Erythroblast (primary cell): Measurements from ENCODE around the gene ADAMTS16.

Experiments used
- DNase-seq, 2 experiments: peaks; one replicate each; lab custom pipeline; 2025; lab: John Stamatoyannopoulos, UW
- GATA1 ChIP-seq: IDR thresholded peaks from 2 replicates; pipeline ENCODE4 v1.6.1; 2011; ENCODE audit warnings: low read depth, mild to moderate bottlenecking, control low read depth, low read length, moderate library complexity
- POLR2A ChIP-seq: IDR thresholded peaks from 2 replicates; pipeline ENCODE4 v1.6.1; 2011; ENCODE audit warnings: mild to moderate bottlenecking, low read length

ADAMTS16 gene

GRCh38 chr5:5150667-5151066 lies 10.5 kb downstream of the ADAMTS16 start:
- no peak for TF ChIP-seq GATA1
- no peak for TF ChIP-seq POLR2A
- no peak for DNase-seq

- TF ChIP-seq GATA1 (no peak), POLR2A (no peak)
- DNase-seq: no peak
Measured at GRCh38 chr5:5154733-5155132, 14.6 kb downstream of the ADAMTS16 start.

- TF ChIP-seq POLR2A (no peak), GATA1 (no peak)
- DNase-seq: no peak
Measured at GRCh38 chr5:5155617-5156016, 15.5 kb downstream of the ADAMTS16 start.

GRCh38 chr5:5156471-5157082 lies 16.4 kb downstream of the ADAMTS16 start:
- DNase-seq: no peak
- TF ChIP-seq GATA1 (no peak), POLR2A (no peak)

GRCh38 chr5:5158472-5158895 lies 18.4 kb downstream of the ADAMTS16 start:
- no peak for DNase-seq
- TF ChIP-seq GATA1: no peak
- TF ChIP-seq POLR2A: no peak

- TF ChIP-seq GATA1: no peak
- DNase-seq: no peak
Measured at GRCh38 chr5:5159282-5160103, 19.4 kb downstream of the ADAMTS16 start.

- TF ChIP-seq GATA1 (no peak), POLR2A (no peak)
- DNase-seq: no peak
Measured at GRCh38 chr5:5164163-5164562, 24.0 kb downstream of the ADAMTS16 start.

- TF ChIP-seq GATA1 (no peak), POLR2A (no peak)
- no peak for DNase-seq
Measured at GRCh38 chr5:5165541-5166002, 25.4 kb downstream of the ADAMTS16 start.

- no peak for TF ChIP-seq GATA1
- TF ChIP-seq POLR2A: no peak
- DNase-seq: no peak
Measured at GRCh38 chr5:5169466-5169865, 29.3 kb downstream of the ADAMTS16 start.

GRCh38 chr5:5178136-5178535 lies 38.0 kb downstream of the ADAMTS16 start:
- DNase-seq: no peak
- TF ChIP-seq POLR2A: no peak
- TF ChIP-seq GATA1: no peak

- no peak for TF ChIP-seq POLR2A
- no peak for DNase-seq
Measured at GRCh38 chr5:5178580-5178979, 38.5 kb downstream of the ADAMTS16 start.

GRCh38 chr5:5179079-5179478 lies 38.9 kb downstream of the ADAMTS16 start:
- DNase-seq: no peak
- TF ChIP-seq GATA1: no peak

- TF ChIP-seq POLR2A (no peak), GATA1 (no peak)
- DNase-seq: no peak
Measured at GRCh38 chr5:5179597-5179996, 39.5 kb downstream of the ADAMTS16 start.

- no peak for DNase-seq
Measured at GRCh38 chr5:5181650-5182324, 41.7 kb downstream of the ADAMTS16 start.

GRCh38 chr5:5182508-5183188 lies 42.5 kb downstream of the ADAMTS16 start:
- DNase-seq: no peak
- no peak for TF ChIP-seq POLR2A
- no peak for TF ChIP-seq GATA1

More at GRCh38 chr5:5181650-5182324, 41.7 kb downstream of the ADAMTS16 start:
- TF ChIP-seq GATA1 (no peak), POLR2A (no peak)
